K562 (cell line): ENCODE results near the gene PRXL2B. TPM values are rescaled to one million over a fixed set of nuclear protein-coding genes. Genes with fewer than 3 reads are reported as not detected.

Source experiments
- ARID1B ChIP-seq: fragments of 450-650 bp; IDR thresholded peaks from 2 replicates; pipeline ENCODE4 v1.6.1; 2016; ENCODE audit warnings: antibody characterized with exemption, mild to moderate bottlenecking, inconsistent platforms
- ARID2 ChIP-seq: fragments of 450-650 bp; IDR thresholded peaks from 2 replicates; pipeline ENCODE4 v1.6.1; 2017; ENCODE audit warnings: antibody characterized with exemption, mild to moderate bottlenecking
- CHD4 ChIP-seq: fragments of 200-600 bp; sonication (generic); IDR thresholded peaks from 3 replicates; pipeline ENCODE4 v1.6.1; 2012; ENCODE audit warnings: low read depth, mild to moderate bottlenecking, mixed read lengths, low read length, inconsistent platforms; ENCODE audit not compliant: insufficient read depth, insufficient replicate concordance, poor library complexity, severe bottlenecking
- CTCF ChIP-seq, 3 experiments: IDR thresholded peaks in 2 of 3; conservative IDR thresholded peaks in 1 of 3; 2 replicates each; pipeline ENCODE4 v1.5.1; 2011 to 2012; ENCODE audit warnings: low read length in 3 of 3, mild to moderate bottlenecking in 3 of 3, control low read depth in 2 of 3, improper control_type of control experiment in 1 of 3, inconsistent platforms in 1 of 3, low read depth in 1 of 3, mixed read lengths in 1 of 3, moderate library complexity in 1 of 3; ENCODE audit not compliant: insufficient read depth in 2 of 3
- MCM3 ChIP-seq: fragments of 450-650 bp; IDR thresholded peaks from 2 replicates; pipeline ENCODE4 v1.6.1; 2016
- NR0B1 ChIP-seq: fragments of 450-650 bp; IDR thresholded peaks from one replicate; pipeline ENCODE4 v1.6.1; 2018; ENCODE audit warnings: mild to moderate bottlenecking, moderate library complexity; ENCODE audit not compliant: partially characterized antibody
- RAD51 ChIP-seq: fragments of 450-650 bp; IDR thresholded peaks from 2 replicates; pipeline ENCODE4 v1.7.1; 2016; ENCODE audit warnings: low read depth, mild to moderate bottlenecking, borderline replicate concordance
- TFE3 ChIP-seq: fragments of 450-650 bp; formaldehyde crosslinking; IDR thresholded peaks from 2 replicates; pipeline ENCODE4 v1.4.0; 2020; ENCODE audit warnings: mild to moderate bottlenecking, mixed read lengths
- WHSC1 ChIP-seq: IDR thresholded peaks from one replicate; pipeline ENCODE4 v1.6.1; 2012; ENCODE audit warnings: low read length, control low read depth, inconsistent platforms
- polyA plus RNA-seq, 8 experiments: library from polyadenylated mRNA; depleted of rRNA in 4 of 8; stranded (reverse) in 5 of 8; unstranded in 3 of 8; fragments of >200 nt; fragmentation: Nextera tagmentation in 2 of 8; fragmentation: Illumina TruSeq in 1 of 8; extraction: Ambion mirVana in 2 of 8; extraction: Trizol in 1 of 8; gene quantifications; 2 replicates each; pipeline versions ENCODE4 v1.2.1 to v1.2.3, GENCODE V29; 2011 to 2014; ENCODE audit warnings: inconsistent platforms in 1 of 8, missing spikeins in 1 of 8
- total RNA-seq, 7 experiments: library from RNA; depleted of rRNA in 6 of 7; stranded (reverse); fragments of >200 nt in 6 of 7; fragmentation: Illumina TruSeq in 2 of 7; extraction: Trizol in 2 of 7; gene quantifications; 2 replicates each; pipeline versions ENCODE4 v1.2.1 to v1.2.3, GENCODE V29; 2011 to 2021; ENCODE audit warnings: low replicate concordance in 1 of 7
- TF ChIP-seq, protein P1 (sequence below): fragments of 450-650 bp; IDR thresholded peaks from 2 replicates; pipeline ENCODE4 v1.6.1; 2017; ENCODE audit warnings: antibody characterized with exemption, mild to moderate bottlenecking

PRXL2B gene
- total and polyA plus RNA-seq, 9 of the 15 experiments (the other 6 are each of a cell fraction or from before 2014, with no cell fraction given), result 0.99 to 25.3 (median 11.8) TPM

DNA sequence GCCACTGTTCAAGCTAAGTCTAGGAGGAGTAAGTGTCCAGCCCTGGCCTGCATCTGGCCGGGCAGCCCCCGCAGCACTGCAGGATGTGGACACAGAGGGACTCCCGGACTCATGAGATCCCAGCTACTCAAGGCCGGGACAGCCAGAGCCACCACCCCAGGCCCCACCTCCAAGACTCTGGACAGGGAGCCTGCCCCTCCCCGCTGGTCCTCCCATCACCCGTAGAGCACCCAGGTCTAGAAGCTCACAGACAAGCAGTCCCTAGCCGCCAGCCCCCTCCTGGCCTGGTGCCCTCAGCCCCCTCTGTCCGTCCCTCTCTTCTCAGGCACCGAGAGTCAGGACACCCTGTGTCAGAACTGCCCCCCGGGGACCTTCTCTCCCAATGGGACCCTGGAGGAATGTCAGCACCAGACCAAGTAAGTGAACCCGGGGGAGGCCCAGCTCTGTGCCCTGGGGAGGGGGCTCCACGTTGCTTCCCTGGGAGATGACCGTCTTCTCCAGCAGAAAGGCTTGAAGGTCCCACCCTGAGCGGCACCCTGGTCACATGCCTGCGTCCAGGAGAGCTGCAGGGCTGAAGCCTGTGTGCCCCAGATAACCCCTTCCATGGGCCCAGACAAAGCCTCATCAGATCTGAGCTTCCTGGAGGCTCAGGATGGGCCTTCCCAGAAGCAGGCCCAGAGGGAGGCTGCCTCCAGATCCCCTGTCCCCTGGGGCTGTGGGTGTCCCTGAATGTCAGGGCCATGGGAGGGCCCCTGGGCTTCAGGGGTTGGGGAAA is 26.1 kb upstream of the PRXL2B start (continued):
- no peak for TF ChIP-seq NR0B1
- TF ChIP-seq RAD51, result peak; percentile 29; the same call in 1 of the 2 replicates
- no peak for TF ChIP-seq CHD4
- no peak; the same call in 1 of the 2 replicates for TF ChIP-seq TFE3
- TF ChIP-seq WHSC1, result no peak
- TF ChIP-seq ARID2, result no peak
- TF ChIP-seq MCM3, result no peak
- no peak for TF ChIP-seq CTCF (IDR thresholded peaks at IDR 0.05 in 2 of 3, conservative IDR thresholded peaks at IDR 0.05 in 1 of 3; ENCODE audit: insufficient read depth in 2 of 3, low read depth in 1 of 3, low read length in 3 of 3)
- TF ChIP-seq, protein P1, sequence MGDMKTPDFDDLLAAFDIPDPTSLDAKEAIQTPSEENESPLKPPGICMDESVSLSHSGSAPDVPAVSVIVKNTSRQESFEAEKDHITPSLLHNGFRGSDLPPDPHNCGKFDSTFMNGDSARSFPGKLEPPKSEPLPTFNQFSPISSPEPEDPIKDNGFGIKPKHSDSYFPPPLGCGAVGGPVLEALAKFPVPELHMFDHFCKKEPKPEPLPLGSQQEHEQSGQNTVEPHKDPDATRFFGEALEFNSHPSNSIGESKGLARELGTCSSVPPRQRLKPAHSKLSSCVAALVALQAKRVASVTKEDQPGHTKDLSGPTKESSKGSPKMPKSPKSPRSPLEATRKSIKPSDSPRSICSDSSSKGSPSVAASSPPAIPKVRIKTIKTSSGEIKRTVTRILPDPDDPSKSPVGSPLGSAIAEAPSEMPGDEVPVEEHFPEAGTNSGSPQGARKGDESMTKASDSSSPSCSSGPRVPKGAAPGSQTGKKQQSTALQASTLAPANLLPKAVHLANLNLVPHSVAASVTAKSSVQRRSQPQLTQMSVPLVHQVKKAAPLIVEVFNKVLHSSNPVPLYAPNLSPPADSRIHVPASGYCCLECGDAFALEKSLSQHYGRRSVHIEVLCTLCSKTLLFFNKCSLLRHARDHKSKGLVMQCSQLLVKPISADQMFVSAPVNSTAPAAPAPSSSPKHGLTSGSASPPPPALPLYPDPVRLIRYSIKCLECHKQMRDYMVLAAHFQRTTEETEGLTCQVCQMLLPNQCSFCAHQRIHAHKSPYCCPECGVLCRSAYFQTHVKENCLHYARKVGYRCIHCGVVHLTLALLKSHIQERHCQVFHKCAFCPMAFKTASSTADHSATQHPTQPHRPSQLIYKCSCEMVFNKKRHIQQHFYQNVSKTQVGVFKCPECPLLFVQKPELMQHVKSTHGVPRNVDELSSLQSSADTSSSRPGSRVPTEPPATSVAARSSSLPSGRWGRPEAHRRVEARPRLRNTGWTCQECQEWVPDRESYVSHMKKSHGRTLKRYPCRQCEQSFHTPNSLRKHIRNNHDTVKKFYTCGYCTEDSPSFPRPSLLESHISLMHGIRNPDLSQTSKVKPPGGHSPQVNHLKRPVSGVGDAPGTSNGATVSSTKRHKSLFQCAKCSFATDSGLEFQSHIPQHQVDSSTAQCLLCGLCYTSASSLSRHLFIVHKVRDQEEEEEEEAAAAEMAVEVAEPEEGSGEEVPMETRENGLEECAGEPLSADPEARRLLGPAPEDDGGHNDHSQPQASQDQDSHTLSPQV, result peak; percentile 70
- peak; percentile 71 for TF ChIP-seq ARID1B
